GM12878 (cell line): Measurements from ENCODE around the gene BMPR1B. TPM values are rescaled to one million over a fixed set of nuclear protein-coding genes. Genes with fewer than 3 reads are reported as not detected.

Experiments used
- ATAC-seq: fragments of 200-7000 bp; cut with Tn5 transposase; 3 replicates; pipeline ENCODE4 v1.9.1; 2020; ENCODE audit warnings: mild to moderate bottlenecking, moderate library complexity
- BruUV-seq: library from RNA; stranded (reverse); fragments of 400-500 nt; replicated peaks from 2 replicates; lab custom pipeline; 2021; lab: Mats Ljungman, UMichigan
- CTCF ChIA-PET: fragments of 300-600 bp; sonication (Branson Sonifier 250); formaldehyde crosslinking; extraction: SDS; loops from one replicate; lab custom pipeline; 2021; ENCODE audit warnings: inconsistent platforms; lab: Yijun Ruan, JAX
- POLR2A ChIA-PET: fragments of 350-600 bp; formaldehyde crosslinking; extraction: SDS; loops from one replicate; lab custom pipeline; 2021; ENCODE audit warnings: inconsistent platforms; lab: Charles Lee
- RAD21 ChIA-PET: fragments of 300-600 bp; sonication (Branson Sonifier 250); formaldehyde crosslinking; loops from one replicate; lab custom pipeline; 2023; ENCODE audit warnings: antibody characterized with exemption; ENCODE audit not compliant: unreplicated experiment; lab: Charles Lee
- SMC1A ChIA-PET: fragments of 300-600 bp; sonication (Branson Sonifier 250); formaldehyde crosslinking; loops from one replicate; lab custom pipeline; 2023; ENCODE audit not compliant: unreplicated experiment, uncharacterized antibody; lab: Charles Lee
- DNase-seq: peaks from one replicate; pipeline ENCODE4 v3.0.0-alpha.2; 2011; ENCODE audit warnings: low read depth, low spot score
- FAIRE-seq: peaks from 3 replicates; lab custom pipeline; 2011; peaks lifted over from hg19 to GRCh38; lab: Jason Lieb, UNC
- H2AFZ ChIP-seq: 2 replicates; pipeline ENCODE4 v1.6.0; 2011; ENCODE audit warnings: low read depth, low read length, control low read depth; ENCODE audit not compliant: control insufficient read depth
- H3K27ac ChIP-seq: 2 replicates; pipeline ENCODE4 v1.5.1; 2011; ENCODE audit warnings: control low read depth; ENCODE audit not compliant: control insufficient read depth, insufficient read depth
- H3K27me3 ChIP-seq, 2 experiments: replicated peaks in 1 of 2; 2 replicates each; pipeline versions ENCODE4 v1.6.0 to v1.6.1; 2011; ENCODE audit warnings: low read length in 1 of 2; ENCODE audit not compliant: control insufficient read depth in 2 of 2, insufficient read depth in 2 of 2
- H3K36me3 ChIP-seq, 2 experiments: 2 replicates each; pipeline ENCODE4 v1.5.1; 2011; ENCODE audit warnings: low read length in 1 of 2; ENCODE audit not compliant: control insufficient read depth in 2 of 2, insufficient read depth in 2 of 2
- H3K4me1 ChIP-seq: 2 replicates; pipeline ENCODE4 v1.6.1; 2011; ENCODE audit warnings: mild to moderate bottlenecking, low read length, moderate library complexity, mixed read lengths; ENCODE audit not compliant: control insufficient read depth, insufficient read depth
- H3K4me2 ChIP-seq: 2 replicates; pipeline ENCODE4 v1.6.0; 2011; ENCODE audit warnings: control low read depth; ENCODE audit not compliant: control insufficient read depth, insufficient read depth
- H3K4me3 ChIP-seq: fragments of 200-600 bp; sonication (generic); 2 replicates; pipeline ENCODE4 v1.5.1; 2016
- H3K79me2 ChIP-seq: 2 replicates; pipeline ENCODE4 v1.6.0; 2011; ENCODE audit warnings: low read length; ENCODE audit not compliant: control insufficient read depth, insufficient read depth
- H3K9ac ChIP-seq: 2 replicates; pipeline ENCODE4 v1.8.0; 2011; ENCODE audit warnings: low read length, control low read depth, mixed read lengths; ENCODE audit not compliant: control insufficient read depth, insufficient read depth
- H3K9me3 ChIP-seq: replicated peaks from 3 replicates; pipeline ENCODE4 v1.5.1; 2011; ENCODE audit warnings: mild to moderate bottlenecking, low read length; ENCODE audit not compliant: control insufficient read depth, insufficient read depth
- H4K20me1 ChIP-seq: 2 replicates; pipeline ENCODE4 v1.6.0; 2011; ENCODE audit not compliant: control insufficient read depth, insufficient read depth
- BACH1 ChIP-seq: fragments of 450-650 bp; IDR thresholded peaks from 2 replicates; pipeline ENCODE4 v1.6.1; 2017; ENCODE audit warnings: mild to moderate bottlenecking, borderline replicate concordance
- CHD4 ChIP-seq: fragments of 200-600 bp; sonication (generic); IDR thresholded peaks from 2 replicates; pipeline ENCODE4 v1.6.1; 2016; ENCODE audit warnings: mild to moderate bottlenecking
- CTCF ChIP-seq, 3 experiments: IDR thresholded peaks in 2 of 3; conservative IDR thresholded peaks in 1 of 3; 2 replicates each; pipeline ENCODE4 v1.5.1; 2011; ENCODE audit warnings: low read depth in 3 of 3, low read length in 3 of 3, mild to moderate bottlenecking in 3 of 3, control low read depth in 2 of 3, moderate library complexity in 2 of 3, inconsistent platforms in 1 of 3, mixed read lengths in 1 of 3; ENCODE audit not compliant: control insufficient read depth in 2 of 3, insufficient read depth in 1 of 3; ENCODE audit errors: extremely low read depth in 1 of 3
- DPF2 ChIP-seq: fragments of 450-650 bp; IDR thresholded peaks from 2 replicates; pipeline ENCODE4 v1.6.1; 2017; ENCODE audit warnings: mild to moderate bottlenecking
- EGR1 ChIP-seq, 2 experiments: IDR thresholded peaks; 1 replicate in 1 of 2; 2 replicates in 1 of 2; pipeline ENCODE4 v1.6.1; 2011 to 2012; ENCODE audit warnings: low read depth in 2 of 2, low read length in 2 of 2, borderline replicate concordance in 1 of 2, mild to moderate bottlenecking in 1 of 2, moderate library complexity in 1 of 2
- ELK1 ChIP-seq: IDR thresholded peaks from 2 replicates; pipeline ENCODE4 v1.6.1; 2012; ENCODE audit warnings: low read depth, low read length, improper control_type of control experiment
- IKZF2 ChIP-seq, 2 experiments: fragments of 450-650 bp; IDR thresholded peaks; 2 replicates each; pipeline ENCODE4 v1.6.1; 2017; ENCODE audit warnings: mild to moderate bottlenecking in 2 of 2, moderate library complexity in 2 of 2
- IRF3 ChIP-seq: fragments of 450-650 bp; IDR thresholded peaks from 2 replicates; pipeline ENCODE4 v1.6.1; 2014; ENCODE audit warnings: mild to moderate bottlenecking
- MTA2 ChIP-seq: fragments of 450-650 bp; IDR thresholded peaks from 2 replicates; pipeline ENCODE4 v1.6.1; 2016; ENCODE audit warnings: low read depth, mild to moderate bottlenecking, moderate library complexity
- RCOR1 ChIP-seq: conservative IDR thresholded peaks from 2 replicates; pipeline ENCODE4 v1.6.1; 2012; ENCODE audit warnings: low read depth, low read length, improper control_type of control experiment
- RUNX3 ChIP-seq: IDR thresholded peaks from 2 replicates; pipeline ENCODE4 v1.6.1; 2012; ENCODE audit warnings: low read length, inconsistent platforms
- SP1 ChIP-seq: IDR thresholded peaks from one replicate; pipeline ENCODE4 v1.6.1; 2011; ENCODE audit warnings: low read depth, low read length
- TCF7 ChIP-seq: IDR thresholded peaks from 2 replicates; pipeline ENCODE4 v1.6.1; 2014; ENCODE audit warnings: antibody characterized with exemption, borderline replicate concordance
- USF1 ChIP-seq: IDR thresholded peaks from 2 replicates; pipeline ENCODE4 v1.6.1; 2011; ENCODE audit warnings: borderline replicate concordance, low read depth, mild to moderate bottlenecking, moderate library complexity, mixed read lengths, low read length; ENCODE audit not compliant: insufficient read depth; ENCODE audit errors: extremely low read length
- WGBS: methylation state at CpG from one replicate; pipeline ENCODE4 v1.1.6; 2016; ENCODE audit warnings: low lambda C conversion rate; ENCODE audit not compliant: insufficient replicate concordance, insufficient coverage; ENCODE audit errors: missing lambda C conversion rate; 5-methylcytosine and 5-hydroxymethylcytosine counted together
- in situ Hi-C: fragments of 300-500 bp; cut with MboI; formaldehyde crosslinking; loops from 9 replicates; pipeline ENCODE4 v1.14.3; 2018; ENCODE audit warnings: mixed read lengths
- intact Hi-C: fragments of 100-400 bp; cut with micrococcal nuclease; formaldehyde crosslinking; loops from one replicate; pipeline ENCODE4 v1.14.2; 2022; ENCODE audit not compliant: unreplicated experiment
- polyA plus RNA-seq, 11 experiments: library from polyadenylated mRNA; depleted of rRNA in 4 of 11; unstranded in 6 of 11; stranded (reverse) in 5 of 11; fragments of >200 nt; fragmentation: Nextera tagmentation in 4 of 11; fragmentation: Illumina TruSeq in 1 of 11; extraction: Ambion mirVana in 4 of 11; extraction: Trizol in 1 of 11; gene quantifications; 1 replicate in 1 of 11; 2 replicates in 10 of 11; pipeline versions ENCODE4 v1.2.1 to v1.2.3, GENCODE V29; 2011 to 2016; ENCODE audit warnings: inconsistent platforms in 2 of 11, missing spikeins in 2 of 11, low read depth in 1 of 11
- total RNA-seq, 4 experiments: library from RNA; depleted of rRNA in 3 of 4; stranded (reverse); fragments of >200 nt in 3 of 4; fragmentation: Illumina TruSeq in 1 of 4; extraction: Trizol in 1 of 4; gene quantifications; 2 replicates each; pipeline versions ENCODE4 v1.2.1 to v1.2.3, GENCODE V29; 2013 to 2021

The BMPR1B gene
- total and polyA plus RNA-seq, 10 of the 15 experiments (the other 5 are each of a cell fraction or from before 2014, with no cell fraction given): not detected

GRCh38 chr4:94934864-94935263 is 177.1 kb downstream of the BMPR1B start:
- no peaks in the 10 kb centered on the region for H3K4me1 ChIP-seq
- intact Hi-C loops: no loop called here
- no peaks in the 10 kb centered on the region for H4K20me1 ChIP-seq
- no peak overlapping the region for H3K9ac ChIP-seq
- SMC1A ChIA-PET: no interaction called here
- no peaks in the 10 kb centered on the region for H3K36me3 ChIP-seq
- H3K4me2 ChIP-seq: no peak overlapping the region
- no peak overlapping the region for H3K27ac ChIP-seq
- RAD21 ChIA-PET: no interaction called here
- H3K9me3 ChIP-seq: no peaks in the 10 kb centered on the region
- ATAC-seq (no peak), DNase-seq (no peak), FAIRE-seq (no peak)
- no peak overlapping the region for H3K4me3 ChIP-seq
- BruUV-seq: no TSS peak
- POLR2A ChIA-PET: no interaction called here
- CTCF ChIA-PET: no interaction called here
- TF ChIP-seq USF1: no peak
- TF ChIP-seq DPF2: no peak
- no peaks in the 10 kb centered on the region for H3K27me3 ChIP-seq
- in situ Hi-C loops: no loop called here
- no peaks in the 10 kb centered on the region for H3K79me2 ChIP-seq
- no peak overlapping the region for H2AFZ ChIP-seq

- Histone ChIP-seq H3K4me1 (no peaks in the 10 kb centered on the region), H3K27ac (no peak overlapping the region), H2AFZ (no peak overlapping the region), H3K36me3 (no peaks in the 10 kb centered on the region), H4K20me1 (no peaks in the 10 kb centered on the region), H3K27me3 (no peaks in the 10 kb centered on the region), H3K4me3 (no peak overlapping the region), H3K9me3 (no peaks in the 10 kb centered on the region), H3K9ac (no peak overlapping the region), H3K4me2 (no peak overlapping the region), H3K79me2 (no peaks in the 10 kb centered on the region)
- ChIA-PET RAD21 (no interaction called here), POLR2A (no interaction called here), SMC1A (interaction anchor here (0.9 kb wide), 1 partner anchor 16 kb away, joined by 3 read pairs; no protein-coding TSS in a partner anchor), CTCF (no interaction called here)
- in situ Hi-C loops (no loop called here), intact Hi-C loops (no loop called here)
- TF ChIP-seq CTCF (IDR thresholded peaks at IDR 0.05 in 2 of 3, conservative IDR thresholded peaks at IDR 0.05 in 1 of 3; ENCODE audit: control insufficient read depth in 2 of 3, extremely low read depth in 1 of 3, insufficient read depth in 1 of 3, low read depth in 3 of 3, low read length in 3 of 3) (no peak), CHD4 (no peak), BACH1 (no peak), TCF7 (no peak), RCOR1 (no peak), RUNX3 (no peak), MTA2 (no peak), EGR1 (IDR thresholded peaks at IDR 0.05; ENCODE audit: borderline replicate concordance in 1 of 2, low read depth in 2 of 2, low read length in 2 of 2) (no peak), IKZF2 (IDR thresholded peaks at IDR 0.05) (no peak), ELK1 (no peak), SP1 (no peak), IRF3 (no peak)
- no TSS peak for BruUV-seq
- WGBS: 23% methylated on average over 4 of the region's 4 CpGs
- FAIRE-seq: no peak
- no peak for ATAC-seq
- no peak for DNase-seq
These were observed 179.1 kb downstream of the BMPR1B start for GRCh38 chr4:94936854-94937253.
